IPS-18a (cell line): ENCODE measurements around the gene SIGLEC9.

Experiments used
- H3K27ac ChIP-seq: one replicate; pipeline ENCODE4 v1.5.1; 2013; ENCODE audit warnings: low read length
- H3K27me3 ChIP-seq: one replicate; pipeline ENCODE4 v1.6.1; 2013; ENCODE audit warnings: mild to moderate bottlenecking, low read length; ENCODE audit not compliant: control insufficient read depth, insufficient read depth
- H3K36me3 ChIP-seq: one replicate; pipeline ENCODE4 v1.6.1; 2013; ENCODE audit warnings: low read depth, low read length; ENCODE audit not compliant: control insufficient read depth
- H3K4me1 ChIP-seq: one replicate; pipeline ENCODE4 v1.6.1; 2013; ENCODE audit warnings: low read depth, low read length; ENCODE audit not compliant: control insufficient read depth
- H3K4me3 ChIP-seq: one replicate; pipeline ENCODE4 v1.5.1; 2013; ENCODE audit warnings: low read length
- H3K9ac ChIP-seq: one replicate; pipeline ENCODE4 v1.6.1; 2013; ENCODE audit warnings: mild to moderate bottlenecking, low read length, moderate library complexity
- H3K9me3 ChIP-seq: one replicate; pipeline ENCODE4 v1.6.1; 2013; ENCODE audit warnings: low read depth, low read length; ENCODE audit not compliant: control insufficient read depth

Gene SIGLEC9

DNA sequence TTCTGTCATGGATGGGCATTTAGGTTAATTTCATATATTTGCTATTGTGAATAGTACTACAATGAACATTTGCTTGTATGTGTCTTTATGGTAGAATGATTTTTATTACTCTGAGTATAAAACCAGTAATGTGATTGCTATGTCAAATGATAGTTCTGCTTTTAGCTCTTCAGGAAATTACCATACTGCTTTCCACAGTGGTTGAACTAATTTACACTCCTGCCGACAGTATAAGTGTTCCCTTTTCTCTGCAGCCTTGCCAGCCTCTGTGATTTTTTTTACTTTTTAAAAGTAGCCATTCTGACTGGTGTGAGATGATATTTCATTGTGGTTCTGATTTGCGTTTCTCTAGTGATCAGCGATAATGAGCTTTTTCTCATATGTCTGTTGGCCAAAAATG, 23.9 kb downstream of the SIGLEC9 start:
- Histone ChIP-seq H3K4me1 (no peaks in the 10 kb centered on the region), H3K27me3 (no peaks in the 10 kb centered on the region), H3K9ac (no peak overlapping the region), H3K4me3 (no peak overlapping the region), H3K9me3 (no peaks in the 10 kb centered on the region), H3K27ac (no peak overlapping the region), H3K36me3 (no peaks in the 10 kb centered on the region)

DNA sequence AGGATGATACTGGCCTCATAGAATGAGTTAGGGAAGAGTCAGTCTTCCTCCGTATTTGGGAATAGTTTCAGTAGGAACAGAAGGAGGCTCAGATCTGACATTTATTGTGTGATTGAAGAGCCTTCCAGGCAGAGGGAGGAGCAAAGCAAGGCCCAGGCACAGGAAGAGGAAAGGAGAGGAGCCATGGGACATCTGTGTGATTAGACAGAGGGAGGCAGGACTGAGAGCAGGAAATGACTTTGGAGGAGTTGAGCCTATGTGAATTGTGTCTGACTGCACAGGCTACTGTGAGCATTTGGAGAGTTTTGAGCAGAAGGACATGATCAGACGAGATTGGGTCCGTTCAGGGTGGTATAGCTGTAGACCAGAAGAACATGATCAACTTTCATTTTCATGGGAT, 25.9 kb downstream of the SIGLEC9 start:
- H3K9me3 ChIP-seq, result no peaks in the 10 kb centered on the region
- H3K36me3 ChIP-seq, result no peaks in the 10 kb centered on the region
- H3K4me3 ChIP-seq, result no peak overlapping the region
- H3K9ac ChIP-seq, result no peak overlapping the region
- H3K27me3 ChIP-seq, result no peaks in the 10 kb centered on the region
- H3K27ac ChIP-seq, result no peak overlapping the region
- no peaks in the 10 kb centered on the region for H3K4me1 ChIP-seq

DNA sequence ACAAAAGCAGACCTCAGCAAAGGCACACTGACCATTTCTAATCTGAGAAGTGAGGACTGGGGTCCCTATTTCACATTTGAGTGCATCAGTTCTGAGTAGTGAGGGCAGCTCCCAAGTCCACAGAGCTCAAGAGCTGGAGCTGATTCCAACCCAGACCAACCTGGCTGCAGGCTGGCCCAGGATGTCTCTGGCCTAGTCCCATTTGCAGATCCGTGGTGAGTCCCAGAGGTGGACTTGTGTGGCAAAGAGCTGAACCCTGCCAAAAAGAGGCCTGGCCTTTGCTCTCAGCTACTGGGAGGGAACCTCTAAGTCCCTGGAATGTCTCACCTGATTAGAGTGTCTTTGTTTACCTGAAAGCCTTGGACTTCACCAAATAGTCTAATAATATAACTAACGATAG, 32.0 kb downstream of the SIGLEC9 start:
- H3K27ac ChIP-seq, result no peak overlapping the region
- no peak overlapping the region for H3K4me3 ChIP-seq
- H3K9ac ChIP-seq, result no peak overlapping the region
- no peaks in the 10 kb centered on the region for H3K9me3 ChIP-seq
- H3K4me1 ChIP-seq, result no peaks in the 10 kb centered on the region
- no peaks in the 10 kb centered on the region for H3K27me3 ChIP-seq
- H3K36me3 ChIP-seq, result no peaks in the 10 kb centered on the region

DNA sequence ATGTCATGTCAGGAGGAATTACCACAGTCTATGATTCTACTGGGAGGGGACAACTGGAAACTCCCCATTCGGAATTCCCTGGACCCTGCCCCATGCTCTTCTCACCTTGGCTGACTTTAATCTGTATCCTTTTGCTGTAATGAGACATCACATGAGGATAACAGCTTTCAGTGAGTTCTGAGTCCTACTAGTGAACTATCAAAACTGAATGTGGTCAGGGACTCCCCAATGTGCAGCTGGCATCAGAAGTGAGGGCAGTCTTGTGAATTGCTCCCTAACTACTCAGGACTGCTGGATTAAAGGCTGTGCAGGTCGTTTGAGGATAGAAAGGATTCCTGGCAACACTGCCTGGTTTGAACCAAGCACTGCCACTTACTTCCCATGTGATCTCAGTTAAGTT, 32.6 kb downstream of the SIGLEC9 start:
- no peak overlapping the region for H3K4me3 ChIP-seq
- H3K27me3 ChIP-seq, result no peaks in the 10 kb centered on the region
- no peaks in the 10 kb centered on the region for H3K9me3 ChIP-seq
- H3K27ac ChIP-seq, result no peak overlapping the region
- no peaks in the 10 kb centered on the region for H3K36me3 ChIP-seq
- no peaks in the 10 kb centered on the region for H3K4me1 ChIP-seq
- no peak overlapping the region for H3K9ac ChIP-seq

DNA sequence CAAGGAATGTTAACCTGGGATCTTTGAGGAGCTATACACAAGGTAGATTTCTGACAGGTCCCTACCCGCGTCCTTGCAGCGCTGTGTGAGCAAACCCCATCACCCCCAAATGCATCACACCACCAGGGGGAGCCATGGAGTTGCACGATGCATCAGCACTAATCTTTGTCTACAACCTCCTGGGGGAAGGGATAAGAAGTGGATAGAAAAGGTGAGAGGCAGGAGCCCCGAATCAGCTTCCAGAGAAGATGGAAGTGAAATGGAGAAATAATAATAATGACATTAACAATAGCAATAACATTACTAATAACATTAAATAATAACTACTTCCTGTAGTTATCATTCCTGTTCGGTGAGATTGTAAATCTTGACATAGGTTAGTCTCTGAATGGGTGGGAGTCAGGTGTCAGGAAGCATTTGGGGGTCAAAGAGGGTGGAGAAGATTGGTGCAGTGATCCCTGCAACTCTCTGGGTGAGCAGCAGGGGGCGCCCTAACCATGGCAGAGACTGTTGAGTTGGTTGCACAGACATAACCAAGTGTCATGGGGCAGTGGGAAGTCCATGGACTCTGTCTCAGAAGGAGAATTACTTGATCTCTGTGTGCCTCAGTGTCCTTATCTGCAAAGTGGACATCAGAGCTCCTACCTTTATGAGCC, 33.9 kb downstream of the SIGLEC9 start:
- Histone ChIP-seq H3K9me3 (no peaks in the 10 kb centered on the region), H3K27me3 (no peaks in the 10 kb centered on the region), H3K27ac (no peak overlapping the region), H3K9ac (no peak overlapping the region), H3K4me3 (no peak overlapping the region), H3K36me3 (no peaks in the 10 kb centered on the region), H3K4me1 (no peaks in the 10 kb centered on the region)

DNA sequence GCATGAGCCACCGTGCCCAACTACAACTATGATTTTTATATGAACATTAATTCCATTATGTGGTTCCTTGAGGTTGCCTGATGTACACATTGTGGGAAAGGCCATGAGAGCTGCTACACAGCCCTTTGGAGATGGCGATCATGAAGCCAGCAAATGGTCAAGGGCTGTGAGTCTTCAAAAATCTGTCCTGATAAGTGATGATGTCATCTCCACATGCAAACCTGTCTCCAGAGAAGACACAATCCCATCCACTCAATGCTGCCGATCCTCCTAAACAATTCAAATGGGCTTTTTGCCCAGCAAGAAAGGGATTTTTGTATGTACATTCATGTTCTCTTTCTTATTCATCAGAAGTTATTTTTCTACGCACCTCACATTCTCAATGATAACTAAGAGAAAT, 35.0 kb downstream of the SIGLEC9 start:
- Histone ChIP-seq H3K27me3 (no peaks in the 10 kb centered on the region), H3K4me3 (no peak overlapping the region), H3K4me1 (no peaks in the 10 kb centered on the region), H3K27ac (no peak overlapping the region), H3K36me3 (no peaks in the 10 kb centered on the region), H3K9me3 (no peaks in the 10 kb centered on the region), H3K9ac (no peak overlapping the region)

DNA sequence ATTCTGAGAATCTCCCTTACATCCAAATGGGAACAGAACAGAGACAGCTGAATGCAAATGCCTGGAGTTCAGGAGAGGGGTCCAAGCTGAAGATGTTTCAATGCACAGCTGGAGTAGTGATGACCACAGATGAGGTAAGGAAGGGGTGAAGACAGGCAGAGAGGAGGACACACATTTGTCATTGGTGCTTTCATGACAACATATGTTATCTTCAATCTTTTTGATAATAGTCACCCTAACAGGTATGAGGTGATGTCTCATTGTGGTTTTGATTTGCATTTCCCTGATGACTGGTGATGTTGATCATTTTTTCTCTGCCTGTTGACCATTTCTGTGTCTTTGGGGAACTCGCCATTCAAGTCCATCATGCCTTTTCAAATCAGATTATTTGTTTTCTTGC, 36.6 kb downstream of the SIGLEC9 start:
- H3K4me3 ChIP-seq, result no peak overlapping the region
- no peaks in the 10 kb centered on the region for H3K9me3 ChIP-seq
- H3K9ac ChIP-seq, result no peak overlapping the region
- H3K4me1 ChIP-seq, result no peaks in the 10 kb centered on the region
- no peaks in the 10 kb centered on the region for H3K36me3 ChIP-seq
- H3K27ac ChIP-seq, result no peak overlapping the region
- H3K27me3 ChIP-seq, result no peaks in the 10 kb centered on the region

DNA sequence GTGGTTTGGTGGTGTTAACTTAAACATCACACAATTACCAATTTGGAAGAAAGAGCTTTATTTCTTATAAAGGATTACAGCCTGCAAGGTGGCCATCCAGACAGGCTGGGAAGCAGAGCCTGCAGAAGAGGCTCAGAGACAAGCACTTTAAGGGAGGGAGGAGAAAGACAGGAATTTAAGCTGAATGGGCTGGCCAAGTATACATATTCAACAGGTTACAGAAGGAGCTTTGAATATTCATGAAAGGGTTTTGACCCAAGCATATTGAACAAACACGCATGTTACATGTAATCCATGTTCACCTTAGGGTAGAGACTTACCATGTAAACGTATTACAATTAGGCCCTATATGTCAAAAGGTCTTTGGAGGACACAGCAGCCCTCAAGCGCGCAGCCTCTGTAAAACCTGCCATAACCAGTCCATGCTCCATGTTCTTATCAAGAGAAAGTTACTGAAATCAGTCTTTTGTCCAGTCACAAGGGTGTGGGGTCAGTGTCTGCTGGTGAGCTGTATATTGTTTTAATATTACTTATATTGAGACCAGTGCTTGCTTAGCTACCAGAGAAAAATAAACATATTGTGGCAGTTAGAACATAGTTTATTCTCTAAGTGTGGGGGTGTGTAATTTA, 37.3 kb downstream of the SIGLEC9 start:
- H3K27me3 ChIP-seq, result no peaks in the 10 kb centered on the region
- no peaks in the 10 kb centered on the region for H3K36me3 ChIP-seq
- H3K9me3 ChIP-seq, result no peaks in the 10 kb centered on the region
- H3K4me1 ChIP-seq, result no peaks in the 10 kb centered on the region
- H3K9ac ChIP-seq, result no peak overlapping the region
- H3K27ac ChIP-seq, result no peak overlapping the region
- H3K4me3 ChIP-seq, result no peak overlapping the region

DNA sequence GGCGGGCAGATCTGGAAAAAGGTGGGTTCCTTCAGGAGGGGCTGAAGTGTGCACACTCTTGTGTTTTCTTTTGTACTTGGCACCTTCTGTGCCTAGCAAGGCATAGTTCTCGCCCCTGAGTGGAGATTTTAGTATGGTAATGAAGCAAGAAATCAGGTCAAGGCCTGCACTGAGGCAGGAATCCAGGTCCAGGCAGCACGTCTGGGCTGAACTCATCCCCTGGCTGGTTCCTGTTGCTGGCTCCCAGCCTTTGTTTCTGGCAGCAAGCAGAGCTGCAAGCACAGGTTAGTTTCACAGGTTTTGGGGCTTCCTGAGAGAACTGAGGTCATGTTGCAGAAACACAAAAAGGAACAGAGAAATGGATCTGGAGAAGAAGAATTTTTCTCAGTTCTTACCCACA, 38.6 kb downstream of the SIGLEC9 start:
- Histone ChIP-seq H3K9ac (no peak overlapping the region), H3K4me3 (no peak overlapping the region)

DNA sequence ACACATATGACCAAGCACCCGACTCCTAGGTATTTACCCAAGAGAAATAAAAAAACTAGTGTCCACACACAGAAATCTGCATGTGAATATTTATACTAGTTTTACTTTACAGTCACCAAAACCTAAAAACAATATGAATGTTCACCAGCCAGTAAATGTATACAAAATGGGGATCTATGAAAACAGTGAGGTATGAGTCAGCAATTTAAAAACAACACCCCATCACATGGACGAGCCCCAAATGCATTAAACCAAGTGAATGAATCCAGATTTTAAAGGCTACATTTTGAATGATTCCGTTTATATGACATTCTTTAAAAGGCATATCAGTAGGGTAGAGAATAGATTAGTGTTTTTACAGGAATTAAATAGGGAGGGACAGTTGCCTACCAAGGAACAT, 39.5 kb downstream of the SIGLEC9 start:
- no peaks in the 10 kb centered on the region for H3K27me3 ChIP-seq
- no peaks in the 10 kb centered on the region for H3K9me3 ChIP-seq
- no peak overlapping the region for H3K27ac ChIP-seq
- no peaks in the 10 kb centered on the region for H3K36me3 ChIP-seq
- no peak overlapping the region for H3K9ac ChIP-seq
- no peaks in the 10 kb centered on the region for H3K4me1 ChIP-seq
- no peak overlapping the region for H3K4me3 ChIP-seq

More for the DNA sequence above, 38.6 kb downstream of the SIGLEC9 start:
- no peaks in the 10 kb centered on the region for H3K4me1 ChIP-seq
- no peaks in the 10 kb centered on the region for H3K27me3 ChIP-seq
- H3K36me3 ChIP-seq, result no peaks in the 10 kb centered on the region
- H3K9me3 ChIP-seq, result no peaks in the 10 kb centered on the region
- no peak overlapping the region for H3K27ac ChIP-seq

DNA sequence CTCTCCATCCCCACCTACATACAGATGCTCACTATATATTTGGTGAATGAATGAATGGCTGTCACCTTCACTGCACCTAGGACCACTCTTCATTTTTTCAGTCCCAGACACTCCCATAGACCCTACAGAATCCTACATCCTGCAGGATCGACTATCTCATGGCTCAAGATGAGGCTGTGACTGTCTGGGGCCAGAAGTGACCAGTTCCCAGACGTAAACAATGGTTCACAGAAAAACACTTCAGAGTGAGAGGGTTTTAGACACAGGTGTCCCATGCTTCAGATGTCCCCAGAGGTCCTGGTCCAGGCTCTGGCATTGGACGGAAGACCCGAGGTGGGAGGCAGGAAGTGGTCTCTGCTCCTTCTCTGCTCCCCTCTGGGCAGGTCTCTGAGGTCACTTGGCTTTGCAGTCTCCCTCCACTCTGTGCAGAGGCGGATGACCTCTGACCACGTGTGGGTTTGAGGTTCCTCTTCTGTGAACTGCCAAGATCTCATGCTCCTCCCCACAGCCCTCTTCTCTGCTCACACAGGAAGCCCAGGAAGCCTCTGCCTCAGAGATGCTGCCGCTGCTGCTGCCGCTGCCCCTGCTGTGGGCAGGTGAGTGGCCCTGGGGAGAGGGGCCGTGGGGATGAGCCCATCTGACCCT, 42.3 kb downstream of the SIGLEC9 start:
- no peaks in the 10 kb centered on the region for H3K9me3 ChIP-seq
- no peaks in the 10 kb centered on the region for H3K36me3 ChIP-seq
- H3K9ac ChIP-seq, result no peak overlapping the region
- H3K27me3 ChIP-seq, result no peaks in the 10 kb centered on the region
- H3K4me3 ChIP-seq, result no peak overlapping the region
- H3K4me1 ChIP-seq, result no peaks in the 10 kb centered on the region
- H3K27ac ChIP-seq, result no peak overlapping the region
